NCI-H2107 (cell line): ENCODE results near the gene CUX1.
"Not testable (repeated sequence)": the region's sequence is repeated elsewhere in the genome, so short reads cannot be mapped to it uniquely, and the experiment has no call there.

Experiments
- DNase-seq: peaks from one replicate; lab custom pipeline; 2025; lab: John Stamatoyannopoulos, UW

CUX1 gene

DNA sequence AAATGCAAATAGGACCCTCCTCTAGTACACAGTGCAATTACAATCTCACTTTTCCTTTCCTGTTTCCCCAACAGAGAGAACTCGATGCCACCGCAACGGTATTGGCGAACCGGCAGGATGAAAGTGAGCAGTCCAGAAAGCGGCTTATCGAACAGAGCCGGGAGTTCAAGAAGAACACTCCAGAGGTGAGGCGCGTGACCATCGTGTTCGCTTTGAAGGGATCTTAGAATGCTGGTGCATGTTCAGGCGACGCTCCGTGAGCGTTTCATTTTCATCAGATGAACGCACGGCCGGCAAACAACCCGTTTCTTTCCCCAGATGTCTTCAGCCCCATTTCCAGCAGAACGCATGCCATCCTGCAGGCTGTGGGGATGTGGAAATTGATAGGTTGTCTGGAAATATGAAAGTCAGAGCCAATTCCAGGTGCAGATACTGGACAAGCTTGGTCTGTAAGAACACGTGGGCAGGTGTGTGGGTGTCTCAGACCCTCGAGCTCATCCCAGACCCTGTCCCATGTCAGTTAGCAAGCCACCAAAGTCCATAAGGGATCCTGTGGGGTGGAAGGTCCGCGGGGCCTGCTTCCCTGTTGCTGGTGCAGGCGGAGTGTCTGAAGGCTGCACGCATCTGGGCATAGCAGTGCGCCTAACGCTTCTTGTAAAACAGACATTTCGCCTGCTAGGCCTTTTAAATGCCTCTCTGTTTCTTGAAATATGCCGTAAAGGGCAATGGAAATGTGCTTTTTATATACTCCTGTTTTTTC, 98.8 kb downstream of the CUX1 start:
- no peak for DNase-seq

DNA sequence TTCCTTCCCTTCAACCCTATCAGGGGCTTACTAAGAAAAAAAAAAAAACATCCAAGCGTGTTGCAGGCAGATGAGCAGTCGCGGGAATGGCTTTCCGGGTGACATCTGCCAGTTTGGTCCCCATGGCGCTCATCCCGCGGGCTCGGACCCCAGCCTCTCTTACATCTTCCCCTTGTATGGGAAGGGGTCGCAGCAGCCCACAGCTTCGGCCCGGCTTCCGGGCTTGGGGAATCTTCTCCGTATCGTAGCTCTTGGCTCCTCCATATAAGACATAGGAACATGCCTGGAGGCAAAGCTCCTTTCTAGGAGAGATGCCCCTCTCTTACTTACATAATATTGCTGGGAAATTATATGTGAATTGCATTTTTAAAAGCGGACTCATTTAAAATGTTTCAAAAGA, 99.5 kb downstream of the CUX1 start:
- DNase-seq: no peak

DNA sequence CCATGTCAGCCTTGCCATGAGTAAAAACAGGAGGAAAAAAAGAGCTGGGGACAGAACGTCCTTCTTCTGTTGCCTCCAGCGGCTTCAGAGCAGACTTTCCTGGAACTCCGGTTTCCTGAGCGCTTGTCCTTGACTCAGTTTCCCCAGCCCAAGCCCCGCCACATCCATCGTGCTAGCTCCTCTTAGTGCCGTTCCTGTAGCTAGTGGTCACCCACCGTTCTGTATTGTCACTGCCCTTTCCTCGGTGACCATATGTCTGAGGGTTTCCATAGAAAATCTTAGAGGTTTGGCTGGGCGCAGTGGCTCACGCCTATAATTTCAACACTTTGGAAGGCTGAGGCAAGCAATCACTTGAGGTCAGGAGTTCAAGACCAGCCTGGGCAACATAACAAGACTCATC, 100.1 kb downstream of the CUX1 start:
- DNase-seq: no peak

- DNase-seq: no peak
These were observed 101.0 kb downstream of the CUX1 start for GRCh38 chr7:101918426-101918825.

- no peak for DNase-seq
These were observed 102.1 kb downstream of the CUX1 start for GRCh38 chr7:101919363-101920115.

GRCh38 chr7:101921061-101921460, 103.6 kb downstream of the CUX1 start:
- DNase-seq: no peak

- DNase-seq: not testable (repeated sequence)
These were observed 104.4 kb downstream of the CUX1 start for GRCh38 chr7:101921546-101922489.

DNA sequence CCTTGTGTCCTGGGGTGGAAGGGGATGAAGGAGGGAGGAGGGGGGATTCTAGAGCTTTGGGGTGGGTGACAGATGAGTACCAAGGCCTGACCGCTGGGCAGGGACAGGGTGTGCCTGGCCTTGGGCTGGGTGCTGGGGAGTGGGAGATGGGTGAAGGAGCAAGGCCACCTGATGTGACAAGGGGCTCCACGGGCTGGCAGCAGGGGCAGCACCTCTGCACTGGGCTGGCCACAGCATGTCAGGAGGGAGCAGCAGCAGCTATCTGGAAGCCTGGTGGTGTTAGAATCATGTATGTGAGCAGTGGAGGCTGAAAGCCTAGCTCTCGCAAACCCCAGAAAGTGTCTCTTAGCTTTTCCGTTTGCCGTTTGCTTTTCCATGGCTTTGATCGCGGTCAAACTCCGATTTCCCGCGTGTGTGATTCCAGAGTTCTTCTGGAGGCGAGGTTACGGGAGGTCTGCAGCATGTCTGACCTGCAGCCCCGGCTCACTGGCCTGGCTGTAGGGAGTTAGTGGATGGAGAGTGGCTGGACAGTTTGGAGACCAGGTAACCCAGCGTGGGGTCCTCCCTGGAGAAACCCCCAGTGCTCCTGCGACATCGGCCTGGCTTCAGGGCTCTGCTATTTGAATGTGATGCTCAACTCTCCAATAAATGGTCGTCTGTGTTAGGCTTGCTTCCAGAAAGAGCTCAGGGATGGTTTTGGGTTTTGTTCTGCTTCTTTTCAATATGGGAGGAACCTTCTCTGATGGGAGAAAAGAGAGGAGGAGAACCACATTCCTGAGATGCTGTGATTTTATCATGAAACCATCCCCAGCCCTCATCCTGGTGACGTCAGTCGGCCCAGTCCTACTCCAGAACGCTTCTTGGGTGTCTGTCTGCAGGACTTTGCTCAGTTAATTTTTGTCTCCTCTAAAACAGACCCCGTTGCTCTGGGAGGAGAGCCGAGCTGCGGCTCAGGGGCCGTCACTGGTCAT, 105.5 kb downstream of the CUX1 start:
- DNase-seq: no peak

GRCh38 chr7:101923602-101923985, 106.2 kb downstream of the CUX1 start:
- no peak for DNase-seq

GRCh38 chr7:101924171-101924570, 106.7 kb downstream of the CUX1 start:
- DNase-seq: no peak

- no peak for DNase-seq
These were observed 108.8 kb downstream of the CUX1 start for GRCh38 chr7:101926265-101926664.

DNA sequence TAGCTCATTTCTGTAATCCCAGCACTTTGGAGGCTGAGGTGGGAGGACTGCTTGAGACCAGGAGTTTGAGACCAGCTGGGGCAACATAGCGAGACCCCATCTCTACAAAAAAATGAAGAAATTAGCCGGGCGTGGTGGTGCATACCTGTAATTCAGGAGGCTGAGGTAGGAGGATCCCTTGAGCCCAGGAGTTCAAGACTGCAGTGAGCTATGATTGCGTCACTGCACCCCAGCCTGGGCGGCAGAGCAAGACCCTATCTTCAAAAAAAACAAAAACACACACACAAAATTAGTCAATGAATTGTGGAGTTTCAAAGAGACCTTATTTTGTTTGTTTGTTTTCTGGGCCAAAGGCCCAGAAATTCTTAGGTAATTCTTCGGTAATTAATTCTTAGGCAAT, 110.0 kb downstream of the CUX1 start:
- no peak for DNase-seq

- DNase-seq: no peak
These were observed 110.4 kb downstream of the CUX1 start for GRCh38 chr7:101927802-101928201.

DNA sequence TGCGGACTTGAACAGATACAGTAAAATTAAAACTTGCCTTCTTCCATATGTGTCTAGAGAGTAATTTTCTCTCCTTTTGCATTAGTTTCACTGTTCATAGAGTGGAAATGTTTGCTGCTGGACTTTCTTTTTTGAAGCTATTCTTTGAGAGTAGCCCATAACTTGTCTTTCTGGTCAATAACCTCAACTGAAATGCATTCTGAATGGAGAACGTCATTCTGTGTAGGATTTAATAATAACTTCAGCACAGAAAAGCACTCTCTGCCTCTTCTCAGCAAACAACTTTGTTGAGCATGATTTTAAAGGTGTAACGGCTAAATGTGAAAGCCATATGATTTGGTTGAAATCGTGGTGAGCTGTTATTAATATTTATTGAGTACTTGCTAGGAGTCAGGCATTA, 111.8 kb downstream of the CUX1 start:
- DNase-seq: no peak

- not testable (repeated sequence) for DNase-seq
These were observed 112.5 kb downstream of the CUX1 start for GRCh38 chr7:101929911-101930310.

GRCh38 chr7:101932083-101932482, 114.7 kb downstream of the CUX1 start:
- no peak for DNase-seq

DNA sequence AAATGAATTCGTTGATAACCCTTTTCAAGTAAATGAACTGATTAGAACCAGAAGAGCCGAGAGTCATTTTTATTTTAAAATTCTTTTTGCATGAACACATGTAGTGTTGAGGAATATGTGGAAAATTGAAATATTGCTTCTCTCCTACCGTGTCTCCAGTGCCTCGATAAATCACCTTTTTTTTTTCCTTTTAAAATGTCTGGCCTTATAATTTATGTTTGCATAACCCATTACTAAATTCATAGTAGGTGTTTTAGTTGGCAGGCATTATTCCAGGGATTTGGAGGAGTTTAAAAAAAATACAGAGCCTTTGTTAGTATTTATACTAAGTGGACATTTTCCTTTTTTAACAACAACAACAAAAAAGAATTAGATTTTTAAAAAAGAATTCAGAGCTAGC, 115.6 kb downstream of the CUX1 start:
- DNase-seq: no peak

DNA sequence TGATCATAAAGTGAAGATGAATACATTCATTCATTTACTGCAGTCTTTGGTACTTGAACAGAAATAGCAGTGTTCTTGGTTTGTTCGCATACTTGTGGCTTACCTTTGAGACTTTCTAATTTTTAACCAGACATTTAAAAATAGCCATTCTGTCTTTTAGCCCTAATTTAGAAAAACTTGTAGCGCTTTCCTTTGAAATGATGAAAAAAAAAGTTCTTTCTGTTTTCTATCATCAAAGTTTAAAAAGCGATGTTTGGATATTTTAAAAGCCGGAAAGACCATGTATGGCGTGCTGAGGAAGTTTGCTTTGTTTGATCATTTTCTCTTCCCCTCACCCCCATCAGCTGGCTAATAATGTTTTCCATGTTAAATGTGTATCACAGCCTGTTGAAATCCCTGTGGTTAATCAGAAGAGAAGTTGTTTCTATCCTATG, 116.3 kb downstream of the CUX1 start:
- no peak for DNase-seq

DNA sequence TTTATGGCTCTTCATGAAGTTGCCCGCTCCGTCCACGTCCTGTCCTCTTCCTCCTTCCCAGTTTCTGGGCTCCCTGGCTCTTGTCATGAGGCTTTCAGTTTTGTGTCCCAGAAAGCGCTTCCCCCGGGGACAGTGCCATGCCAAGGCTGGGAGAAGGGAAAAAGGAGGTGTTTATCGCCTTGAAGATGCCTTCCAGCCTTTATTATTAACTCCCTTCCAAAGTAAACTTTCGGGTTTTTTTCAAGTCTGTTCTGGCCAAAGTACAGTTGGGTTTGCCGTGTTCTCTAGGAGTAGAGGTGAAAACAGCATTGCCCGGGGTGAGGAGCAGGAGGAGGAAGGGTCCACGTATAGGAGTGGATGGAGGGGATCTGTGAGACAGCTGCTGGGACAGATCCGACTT, 117.2 kb downstream of the CUX1 start:
- DNase-seq: no peak

- no peak for DNase-seq
These were observed 118.2 kb downstream of the CUX1 start for GRCh38 chr7:101935521-101936141.

DNA sequence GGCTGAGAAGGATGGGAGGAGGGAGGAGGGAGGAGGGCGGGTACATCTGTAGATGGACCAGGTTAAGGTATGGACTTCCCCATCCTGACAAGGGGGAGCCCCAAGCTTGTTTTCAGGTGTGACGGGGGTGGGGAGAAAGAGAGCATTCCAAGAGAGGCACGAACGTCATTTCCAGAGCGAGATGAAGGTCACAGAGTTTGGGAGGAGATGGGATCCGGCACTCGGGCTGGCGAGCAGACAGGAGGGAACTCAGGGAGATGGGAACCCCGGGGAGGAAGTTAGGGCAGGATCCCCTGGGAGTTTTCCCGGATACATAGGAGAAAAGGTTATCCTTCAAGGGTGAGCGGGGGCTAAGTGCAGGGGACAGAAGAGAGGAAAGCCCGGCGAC, 118.8 kb downstream of the CUX1 start:
- DNase-seq: no peak
